Karpas-422 (cell line): ENCODE results near the gene NSF. TPM values are rescaled to one million over a fixed set of nuclear protein-coding genes. Genes with fewer than 3 reads are reported as not detected.
"Not testable (repeated sequence)": the region's sequence is repeated elsewhere in the genome, so short reads cannot be mapped to it uniquely, and the experiment has no call there.

Source experiments
- DNase-seq: peaks from one replicate; pipeline ENCODE4 v3.0.0-alpha.2; 2015
- H2AFZ ChIP-seq: fragments of 200-600 bp; sonication (generic); 2 replicates; pipeline ENCODE4 v1.6.1; 2014; ENCODE audit warnings: antibody characterized with exemption, low read length, mixed read lengths
- H3K27ac ChIP-seq: fragments of 200-600 bp; sonication (generic); 2 replicates; pipeline ENCODE4 v1.5.1; 2014; ENCODE audit warnings: mild to moderate bottlenecking, low read length, moderate library complexity
- H3K27me3 ChIP-seq: fragments of 200-600 bp; sonication (generic); 2 replicates; pipeline ENCODE4 v1.6.1; 2014; ENCODE audit warnings: low read length, mixed read lengths
- H3K36me3 ChIP-seq: fragments of 200-600 bp; sonication (generic); 2 replicates; pipeline ENCODE4 v1.6.1; 2014; ENCODE audit warnings: low read length, mixed read lengths; ENCODE audit not compliant: insufficient read depth
- H3K4me1 ChIP-seq: fragments of 200-600 bp; sonication (generic); 2 replicates; pipeline ENCODE4 v1.6.1; 2014; ENCODE audit warnings: mild to moderate bottlenecking, low read length, mixed read lengths
- H3K4me2 ChIP-seq: fragments of 200-600 bp; sonication (generic); 2 replicates; pipeline ENCODE4 v1.6.1; 2014; ENCODE audit warnings: low read length, low read depth, mild to moderate bottlenecking; ENCODE audit not compliant: poor library complexity, severe bottlenecking
- H3K4me3 ChIP-seq: fragments of 200-600 bp; sonication (generic); 2 replicates; pipeline ENCODE4 v1.5.1; 2014; ENCODE audit warnings: mild to moderate bottlenecking, antibody characterized with exemption, low read length, mixed read lengths
- H3K79me2 ChIP-seq: fragments of 200-600 bp; sonication (generic); 2 replicates; pipeline ENCODE4 v1.6.1; 2014; ENCODE audit warnings: mild to moderate bottlenecking, low read length, mixed read lengths
- H3K9ac ChIP-seq: fragments of 200-600 bp; sonication (generic); 2 replicates; pipeline ENCODE4 v1.6.0; 2014; ENCODE audit warnings: low read length
- H3K9me2 ChIP-seq: fragments of 200-600 bp; sonication (generic), shearing (Covaris generic); replicated peaks from 2 replicates; pipeline ENCODE4 v1.6.0; 2014; ENCODE audit warnings: mild to moderate bottlenecking, low read length, moderate library complexity; ENCODE audit not compliant: insufficient read depth
- H3K9me3 ChIP-seq: fragments of 300-700, 200-600 bp; sonication (generic); 2 replicates; pipeline ENCODE4 v1.6.1; 2014; ENCODE audit warnings: low read length, mixed read lengths
- H4K20me1 ChIP-seq: fragments of 200-600 bp; sonication (generic); 2 replicates; pipeline ENCODE4 v1.6.1; 2014; ENCODE audit warnings: mild to moderate bottlenecking, antibody characterized with exemption, low read length, low read depth; ENCODE audit not compliant: insufficient read depth
- total RNA-seq: library from RNA; depleted of rRNA; stranded (reverse); fragments of >200 nt; shearing (Covaris generic); gene quantifications from 2 replicates; pipeline ENCODE4 v1.2.3, GENCODE V29; 2014; ENCODE audit warnings: low replicate concordance

The NSF gene
- total RNA-seq, 1 experiment from 2014 or later, result 31.8 TPM

DNA sequence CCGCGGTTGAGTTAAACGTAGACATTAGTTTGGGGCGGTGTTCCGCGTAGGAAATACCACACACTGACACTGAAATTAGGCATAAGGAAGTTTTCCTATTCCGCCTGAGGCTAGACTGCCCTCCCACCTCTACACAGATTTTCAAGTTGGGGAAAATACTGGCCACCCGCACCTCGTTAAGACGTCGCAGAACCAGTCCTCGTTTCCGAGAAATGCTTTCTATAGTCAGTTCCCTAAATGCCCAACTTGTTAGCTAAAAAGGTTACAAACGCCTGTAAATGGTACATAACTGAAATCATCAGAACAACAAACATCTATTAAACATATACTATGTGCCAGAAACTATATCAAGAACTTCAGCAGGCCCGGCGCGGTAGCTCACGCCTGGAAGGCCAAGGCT lies 10.4 kb upstream of the NSF start:
- not testable (repeated sequence) for H3K9ac ChIP-seq, H3K4me1 ChIP-seq, H3K79me2 ChIP-seq, H2AFZ ChIP-seq, H3K4me2 ChIP-seq, H3K27me3 ChIP-seq, DNase-seq, H3K4me3 ChIP-seq, H3K9me3 ChIP-seq, H4K20me1 ChIP-seq, H3K9me2 ChIP-seq, H3K27ac ChIP-seq, H3K36me3 ChIP-seq

DNA sequence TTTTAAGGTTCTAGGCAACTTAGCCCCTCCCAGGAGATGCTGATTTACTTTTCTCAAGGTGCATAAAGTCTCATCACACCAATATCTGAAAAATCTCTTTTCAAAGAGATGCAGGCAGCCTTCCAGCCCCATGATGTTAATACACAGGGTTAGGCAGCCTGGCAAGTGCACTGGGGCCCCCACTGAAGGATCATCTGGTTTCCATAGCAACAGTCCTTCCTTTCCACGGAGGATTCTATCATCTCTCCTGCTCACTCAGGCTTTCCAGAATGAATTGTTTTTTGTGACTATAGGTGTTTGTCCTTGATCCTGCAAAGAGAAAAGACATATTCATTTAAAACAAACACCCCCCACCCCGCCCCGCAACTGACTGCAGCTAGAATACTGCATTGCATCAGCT lies 5.0 kb upstream of the NSF start:
- not testable (repeated sequence) for H3K27ac ChIP-seq

DNA sequence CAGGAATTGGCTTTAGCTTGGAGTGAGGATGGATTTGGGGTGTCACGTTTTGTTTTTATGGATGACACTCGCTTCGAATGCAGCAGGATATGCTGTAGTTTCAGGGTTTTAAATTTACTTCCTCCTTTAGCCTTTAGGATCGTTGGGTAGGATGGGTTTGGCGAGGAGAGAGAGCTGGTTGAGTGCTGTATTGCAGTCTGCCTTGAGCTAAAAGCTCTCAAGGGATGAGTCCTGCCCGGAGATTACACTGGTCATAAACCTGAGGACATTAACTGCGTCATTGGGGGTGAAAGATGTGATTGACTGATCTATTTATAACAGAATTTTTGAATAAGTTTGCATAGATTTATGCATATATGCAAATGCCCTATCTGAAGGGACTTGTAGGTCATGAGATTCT lies 863 bp downstream of the NSF start:
- H3K9ac ChIP-seq, H3K4me3 ChIP-seq, H3K4me2 ChIP-seq, H3K27ac ChIP-seq, H3K9me2 ChIP-seq, H4K20me1 ChIP-seq, H3K4me1 ChIP-seq, H3K9me3 ChIP-seq, H3K27me3 ChIP-seq, H3K79me2 ChIP-seq, H2AFZ ChIP-seq, H3K36me3 ChIP-seq, DNase-seq: not testable (repeated sequence)

More for the DNA sequence above, 5.0 kb upstream of the NSF start:
- not testable (repeated sequence) for DNase-seq, H3K9ac ChIP-seq, H3K27me3 ChIP-seq, H3K4me2 ChIP-seq, H3K4me3 ChIP-seq, H3K9me3 ChIP-seq, H3K36me3 ChIP-seq, H3K4me1 ChIP-seq, H3K79me2 ChIP-seq, H4K20me1 ChIP-seq, H3K9me2 ChIP-seq, H2AFZ ChIP-seq

DNA sequence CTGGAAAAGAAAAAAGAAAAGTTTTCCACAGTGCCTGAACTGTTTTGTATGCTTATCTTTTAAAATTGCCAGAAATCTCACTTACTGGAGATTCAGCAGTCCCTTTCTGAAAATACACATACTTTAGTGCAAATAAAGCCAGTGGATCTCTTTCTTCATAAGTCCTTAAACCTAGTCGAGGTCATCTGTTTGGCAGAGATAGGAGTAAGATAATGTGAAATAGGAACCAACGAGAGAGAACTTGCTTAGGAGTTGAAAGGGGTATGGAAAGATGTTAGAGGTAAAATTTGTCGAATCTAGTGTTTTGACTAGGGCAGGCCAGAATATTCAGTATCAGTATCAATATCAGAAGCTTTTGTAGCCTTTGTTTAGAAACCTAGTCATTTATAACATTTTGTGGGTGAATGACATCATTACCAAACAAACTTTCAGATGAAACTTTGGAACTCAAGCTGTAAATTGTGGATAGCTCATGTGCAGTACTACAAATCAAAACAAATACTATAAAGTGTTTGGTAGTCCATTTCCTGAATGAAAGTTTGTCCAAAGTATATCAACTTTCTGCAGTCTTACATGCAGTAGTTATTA lies 8.0 kb downstream of the NSF start:
- not testable (repeated sequence) for H3K27ac ChIP-seq, H2AFZ ChIP-seq, H4K20me1 ChIP-seq, H3K9me2 ChIP-seq, H3K9me3 ChIP-seq, DNase-seq, H3K36me3 ChIP-seq, H3K4me3 ChIP-seq, H3K9ac ChIP-seq, H3K79me2 ChIP-seq, H3K4me2 ChIP-seq, H3K4me1 ChIP-seq, H3K27me3 ChIP-seq

DNA sequence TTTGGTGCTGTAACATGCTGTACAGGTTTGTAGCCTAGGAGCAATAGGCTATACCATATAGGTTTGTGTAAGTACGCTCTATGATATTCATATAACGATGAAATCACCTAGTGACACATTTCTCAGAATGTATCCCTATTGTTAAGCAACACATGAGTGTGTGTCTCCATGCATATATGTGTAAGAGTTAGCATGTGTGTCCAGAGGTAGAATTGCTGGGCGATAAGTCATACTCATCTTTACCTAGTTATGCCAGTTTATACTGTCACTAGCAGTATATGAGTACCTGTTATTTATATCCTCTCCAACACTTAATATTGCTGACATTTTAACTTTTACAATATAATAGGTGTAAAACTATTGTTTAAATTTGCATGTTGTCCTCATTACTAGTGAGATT lies 10.3 kb downstream of the NSF start:
- not testable (repeated sequence) for H3K9ac ChIP-seq, DNase-seq, H3K4me2 ChIP-seq, H3K27ac ChIP-seq, H3K79me2 ChIP-seq, H2AFZ ChIP-seq, H3K4me1 ChIP-seq, H3K4me3 ChIP-seq, H3K36me3 ChIP-seq, H3K9me2 ChIP-seq, H4K20me1 ChIP-seq, H3K27me3 ChIP-seq, H3K9me3 ChIP-seq

DNA sequence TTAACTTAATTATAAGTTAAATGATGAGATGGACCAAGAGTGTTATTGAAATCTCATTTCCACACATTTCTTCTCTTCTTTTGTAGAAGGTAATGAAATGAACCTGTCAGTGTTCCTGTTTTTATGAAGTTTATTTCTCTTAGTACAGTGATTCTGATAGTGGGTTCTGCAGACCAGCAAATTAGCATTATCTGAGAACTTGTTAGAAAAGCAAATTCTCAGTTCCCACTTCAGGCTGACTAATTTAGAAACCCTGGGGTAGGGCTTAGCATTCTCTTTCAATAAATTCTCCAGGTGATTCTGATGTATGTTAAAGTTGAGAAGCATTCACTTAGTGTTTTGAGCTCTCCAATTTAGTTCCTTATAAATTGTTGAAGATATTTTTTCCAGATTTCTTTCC lies 12.7 kb downstream of the NSF start:
- DNase-seq, H3K9me3 ChIP-seq, H3K79me2 ChIP-seq, H3K27ac ChIP-seq, H3K36me3 ChIP-seq, H3K9ac ChIP-seq, H3K4me1 ChIP-seq, H3K27me3 ChIP-seq, H3K4me2 ChIP-seq, H3K9me2 ChIP-seq, H4K20me1 ChIP-seq, H3K4me3 ChIP-seq, H2AFZ ChIP-seq: not testable (repeated sequence)

DNA sequence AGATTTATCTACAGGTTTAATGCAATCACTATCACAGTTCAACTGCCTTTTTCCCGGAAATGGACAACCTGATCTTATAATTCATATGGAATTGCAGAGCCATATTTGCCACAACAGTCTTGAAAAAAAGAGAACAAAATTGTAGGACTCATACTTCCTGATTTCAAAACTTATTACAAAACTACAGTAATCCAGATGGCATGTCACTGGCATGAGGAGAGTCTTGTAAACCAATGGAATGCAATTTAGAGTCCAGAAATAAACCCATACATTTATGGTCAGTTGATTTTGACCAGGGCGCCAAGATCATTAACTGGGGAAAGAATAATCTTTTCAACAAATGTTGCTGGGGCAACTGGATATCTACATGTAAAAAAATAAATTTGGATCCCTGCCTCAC lies 20.8 kb downstream of the NSF start:
- not testable (repeated sequence) for H3K4me1 ChIP-seq, DNase-seq, H3K9me3 ChIP-seq, H2AFZ ChIP-seq, H3K9me2 ChIP-seq, H3K27me3 ChIP-seq, H3K27ac ChIP-seq, H3K9ac ChIP-seq, H4K20me1 ChIP-seq, H3K4me2 ChIP-seq, H3K4me3 ChIP-seq, H3K36me3 ChIP-seq, H3K79me2 ChIP-seq

DNA sequence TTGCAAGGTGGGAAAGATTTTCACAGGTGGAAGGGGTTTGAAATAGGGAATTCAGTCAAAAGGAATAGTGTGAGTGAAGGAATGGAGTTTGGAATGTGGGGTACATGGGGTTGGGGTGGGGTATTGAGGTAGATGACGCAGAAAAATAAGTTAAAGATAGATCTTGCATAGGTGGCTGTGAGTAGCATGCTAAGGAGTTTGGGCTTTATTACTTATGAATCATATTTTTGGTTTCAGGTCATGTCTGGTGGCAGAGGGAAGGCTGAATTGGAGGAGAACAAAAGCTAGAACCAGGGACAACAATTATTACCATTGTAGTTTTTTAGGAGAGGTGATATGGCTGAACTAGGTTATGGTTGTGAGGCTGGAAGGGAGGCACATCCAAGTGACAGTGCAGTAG lies 23.4 kb downstream of the NSF start:
- H3K27me3 ChIP-seq, H3K27ac ChIP-seq, H3K9me2 ChIP-seq, H3K79me2 ChIP-seq, DNase-seq, H3K9me3 ChIP-seq, H3K4me1 ChIP-seq, H4K20me1 ChIP-seq, H3K4me2 ChIP-seq, H3K9ac ChIP-seq, H3K36me3 ChIP-seq, H2AFZ ChIP-seq, H3K4me3 ChIP-seq: not testable (repeated sequence)

DNA sequence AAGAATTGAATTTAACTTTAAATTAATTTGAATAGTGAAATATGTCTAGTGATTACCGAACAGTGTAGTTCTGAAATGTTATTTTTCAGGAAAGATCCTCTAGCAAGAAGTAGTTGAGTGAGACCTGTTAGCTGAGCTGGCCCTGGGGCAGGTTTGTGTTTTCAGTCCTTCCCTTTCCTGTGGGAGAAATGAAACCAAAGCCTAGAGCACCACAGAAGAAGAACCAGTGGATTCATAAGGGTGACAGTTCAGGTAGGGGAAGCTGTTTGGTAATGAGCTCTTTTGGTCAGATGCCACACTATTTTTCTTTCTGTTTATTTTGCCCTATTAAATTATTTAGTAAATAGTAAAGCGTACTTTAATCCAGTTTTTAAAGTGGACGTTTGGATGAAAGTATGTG lies 26.7 kb downstream of the NSF start:
- not testable (repeated sequence) for H3K27me3 ChIP-seq

More for the DNA sequence above, 26.7 kb downstream of the NSF start:
- not testable (repeated sequence) for DNase-seq, H3K27ac ChIP-seq, H3K9ac ChIP-seq, H4K20me1 ChIP-seq, H3K79me2 ChIP-seq, H3K4me3 ChIP-seq, H3K36me3 ChIP-seq, H3K9me2 ChIP-seq, H2AFZ ChIP-seq, H3K4me2 ChIP-seq, H3K4me1 ChIP-seq, H3K9me3 ChIP-seq
